SK-N-MC (cell line): ENCODE results near the gene PLA2R1.

Source experiments
- DNase-seq: peaks from one replicate; pipeline ENCODE4 v3.0.0-alpha.2; 2011; ENCODE audit warnings: low read depth, low spot score
- H3K27ac ChIP-seq: fragments of 200-600 bp; sonication (generic); 2 replicates; pipeline ENCODE4 v1.5.1; 2016; ENCODE audit warnings: mixed run types
- H3K36me3 ChIP-seq: fragments of 200-600 bp; sonication (generic); 2 replicates; pipeline ENCODE4 v1.6.1; 2017; ENCODE audit warnings: antibody characterized with exemption, low read length, mixed read lengths; ENCODE audit not compliant: insufficient read depth
- H3K4me3 ChIP-seq: fragments of 200-600 bp; sonication (generic); 2 replicates; pipeline ENCODE4 v1.5.1; 2016
- H3K9ac ChIP-seq: fragments of 200-600 bp; sonication (generic); 2 replicates; pipeline ENCODE4 v1.8.0; 2017; ENCODE audit warnings: mixed run types, mixed read lengths; ENCODE audit not compliant: insufficient read length
- H3K9me3 ChIP-seq: fragments of 200-600 bp; sonication (generic); 2 replicates; pipeline ENCODE4 v1.6.1; 2017; ENCODE audit warnings: low read depth, mild to moderate bottlenecking, antibody characterized with exemption, low read length, moderate library complexity, mixed read lengths
- EZH2 ChIP-seq: fragments of 200-600 bp; sonication (generic); IDR thresholded peaks from one replicate; pipeline ENCODE4 v1.6.1; 2017; ENCODE audit warnings: antibody characterized with exemption
- FOXP2 ChIP-seq: optimal IDR thresholded peaks from 2 replicates; pipeline ENCODE3; 2011; ENCODE audit warnings: mild to moderate bottlenecking, moderate library complexity; ENCODE audit not compliant: insufficient read depth; ENCODE audit errors: extremely low read length, control extremely low read depth
- POLR2AphosphoS5 ChIP-seq: IDR thresholded peaks from 2 replicates; pipeline ENCODE4 v1.6.1; 2012; ENCODE audit warnings: mild to moderate bottlenecking, low read depth, low read length, borderline replicate concordance

The PLA2R1 gene

GRCh38 chr2:159933040-159933726, 129.2 kb downstream of the PLA2R1 start:
- Histone ChIP-seq H3K9me3 (no peaks in the 10 kb centered on the region), H3K27ac (no peak overlapping the region), H3K36me3 (no peaks in the 10 kb centered on the region), H3K4me3 (no peak overlapping the region), H3K9ac (no peak overlapping the region)
- DNase-seq = no peak
- no peak for TF ChIP-seq POLR2AphosphoS5
- no peak for TF ChIP-seq EZH2
- no peak for TF ChIP-seq FOXP2

GRCh38 chr2:159926695-159927094, 135.7 kb downstream of the PLA2R1 start:
- no peaks in the 10 kb centered on the region for H3K36me3 ChIP-seq
- no peak for DNase-seq
- no peaks in the 10 kb centered on the region for H3K9me3 ChIP-seq
- H3K9ac ChIP-seq = no peak overlapping the region
- no peak for TF ChIP-seq EZH2
- TF ChIP-seq POLR2AphosphoS5 = no peak
- no peak for TF ChIP-seq FOXP2
- no peak overlapping the region for H3K4me3 ChIP-seq
- no peak overlapping the region for H3K27ac ChIP-seq

GRCh38 chr2:159925975-159926374, 136.4 kb downstream of the PLA2R1 start:
- no peak overlapping the region for H3K27ac ChIP-seq
- H3K4me3 ChIP-seq = no peak overlapping the region
- no peak for DNase-seq
- no peaks in the 10 kb centered on the region for H3K9me3 ChIP-seq
- H3K9ac ChIP-seq = no peak overlapping the region
- TF ChIP-seq FOXP2 = no peak
- no peak for TF ChIP-seq POLR2AphosphoS5
- TF ChIP-seq EZH2 = no peak
- H3K36me3 ChIP-seq = no peaks in the 10 kb centered on the region

DNA sequence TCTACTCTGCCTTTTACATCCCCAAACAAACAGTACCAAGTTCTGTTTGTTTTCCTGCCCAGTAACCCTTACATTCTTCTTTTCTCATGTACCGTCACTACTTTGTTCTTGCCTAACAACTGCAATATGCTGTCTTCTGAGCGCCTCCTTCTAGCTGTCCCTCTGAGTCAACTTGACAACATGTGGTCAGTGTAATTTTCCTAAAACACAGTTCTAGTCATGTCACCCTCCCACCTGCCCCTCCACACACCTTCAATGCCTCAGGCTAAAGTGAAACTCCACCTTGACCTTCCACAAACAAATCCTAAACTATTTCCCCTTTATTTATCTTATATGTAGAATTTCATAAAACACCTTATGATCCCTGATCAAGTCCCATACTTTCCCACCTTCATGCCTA, 139.9 kb downstream of the PLA2R1 start:
- Histone ChIP-seq H3K36me3 (no peaks in the 10 kb centered on the region), H3K27ac (no peak overlapping the region), H3K9ac (no peak overlapping the region), H3K9me3 (no peaks in the 10 kb centered on the region), H3K4me3 (no peak overlapping the region)
- TF ChIP-seq FOXP2 (no peak), EZH2 (no peak), POLR2AphosphoS5 (no peak)
- DNase-seq = no peak

GRCh38 chr2:159921752-159922404, 140.5 kb downstream of the PLA2R1 start:
- DNase-seq = no peak
- H3K9ac ChIP-seq = no peak overlapping the region
- H3K9me3 ChIP-seq = no peaks in the 10 kb centered on the region
- H3K36me3 ChIP-seq = no peaks in the 10 kb centered on the region
- no peak overlapping the region for H3K27ac ChIP-seq
- H3K4me3 ChIP-seq = no peak overlapping the region
- no peak for TF ChIP-seq POLR2AphosphoS5

DNA sequence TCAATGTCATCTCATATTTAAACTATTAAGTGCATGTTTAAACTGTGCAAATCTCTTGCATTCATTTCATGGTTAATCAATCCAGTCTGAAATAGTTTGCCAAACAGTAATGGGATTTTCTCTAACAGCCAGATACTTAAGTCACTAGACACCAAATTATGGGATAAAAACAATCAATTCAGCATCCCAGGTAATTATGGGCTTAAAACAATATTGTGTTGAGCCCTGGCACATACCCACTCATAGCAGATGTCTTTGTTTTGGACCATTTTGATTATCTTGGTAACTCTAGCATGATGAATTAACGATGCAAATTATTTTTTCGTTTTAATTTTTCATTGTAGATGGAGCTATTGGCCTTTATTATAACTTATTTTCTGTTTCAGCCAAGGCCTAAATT, 145.9 kb downstream of the PLA2R1 start:
- Histone ChIP-seq H3K27ac (no peak overlapping the region), H3K9ac (no peak overlapping the region), H3K9me3 (no peaks in the 10 kb centered on the region), H3K36me3 (no peaks in the 10 kb centered on the region), H3K4me3 (no peak overlapping the region)
- no peak for DNase-seq
- TF ChIP-seq EZH2 (no peak), POLR2AphosphoS5 (no peak), FOXP2 (no peak)

GRCh38 chr2:159913900-159914299, 148.5 kb downstream of the PLA2R1 start:
- TF ChIP-seq POLR2AphosphoS5 (no peak), FOXP2 (no peak), EZH2 (no peak)
- H3K4me3 ChIP-seq = no peak overlapping the region
- no peak for DNase-seq
- H3K27ac ChIP-seq = no peak overlapping the region
- H3K36me3 ChIP-seq = no peaks in the 10 kb centered on the region
- no peak overlapping the region for H3K9ac ChIP-seq
- H3K9me3 ChIP-seq = no peaks in the 10 kb centered on the region

GRCh38 chr2:159912580-159912979, 149.8 kb downstream of the PLA2R1 start:
- no peak overlapping the region for H3K4me3 ChIP-seq
- no peak overlapping the region for H3K27ac ChIP-seq
- no peak for TF ChIP-seq EZH2
- no peak for TF ChIP-seq POLR2AphosphoS5
- TF ChIP-seq FOXP2 = no peak

More at GRCh38 chr2:159912580-159912979, 149.8 kb downstream of the PLA2R1 start:
- DNase-seq = no peak
- no peak overlapping the region for H3K9ac ChIP-seq
- no peaks in the 10 kb centered on the region for H3K36me3 ChIP-seq
- no peaks in the 10 kb centered on the region for H3K9me3 ChIP-seq
